DOHH2 (cell line): Measurements from ENCODE around the gene RGS19.

Experiments used
- H3F3A ChIP-seq: fragments of 200-600 bp; sonication (generic), shearing (Covaris generic); 2 replicates; pipeline ENCODE4 v1.6.0; 2016; ENCODE audit warnings: antibody characterized with exemption, mild to moderate bottlenecking; ENCODE audit not compliant: control insufficient read depth, insufficient read depth
- H3K27ac ChIP-seq: fragments of 200-600 bp; sonication (generic); 2 replicates; pipeline ENCODE4 v1.5.1; 2014; ENCODE audit warnings: low read depth, mild to moderate bottlenecking, low read length, moderate library complexity
- H3K27me3 ChIP-seq: fragments of 200-600 bp; sonication (generic); 2 replicates; pipeline ENCODE4 v1.6.1; 2014; ENCODE audit warnings: mild to moderate bottlenecking, low read length, mixed read lengths; ENCODE audit not compliant: control insufficient read depth
- H3K36me3 ChIP-seq: fragments of 200-600 bp; sonication (generic); 2 replicates; pipeline ENCODE4 v1.6.1; 2014; ENCODE audit warnings: mild to moderate bottlenecking, low read length, moderate library complexity, mixed read lengths; ENCODE audit not compliant: control insufficient read depth
- H3K4me1 ChIP-seq: fragments of 200-600 bp; sonication (generic); 2 replicates; pipeline ENCODE4 v1.6.1; 2014; ENCODE audit warnings: mild to moderate bottlenecking, low read length, mixed read lengths; ENCODE audit not compliant: control insufficient read depth
- H3K4me2 ChIP-seq: fragments of 200-600 bp; sonication (generic); 2 replicates; pipeline ENCODE4 v1.6.0; 2014; ENCODE audit warnings: mild to moderate bottlenecking, low read length, moderate library complexity
- H3K4me3 ChIP-seq: fragments of 200-600 bp; sonication (generic); 2 replicates; pipeline ENCODE4 v1.5.1; 2014; ENCODE audit warnings: mild to moderate bottlenecking, low read length, mixed read lengths
- H3K79me2 ChIP-seq: fragments of 200-600 bp; sonication (generic); 2 replicates; pipeline ENCODE4 v1.6.1; 2014; ENCODE audit warnings: mild to moderate bottlenecking, low read length, mixed read lengths; ENCODE audit not compliant: control insufficient read depth
- H3K9me2 ChIP-seq: fragments of 200-600 bp; sonication (generic); replicated peaks from 2 replicates; pipeline ENCODE4 v1.6.1; 2014; ENCODE audit warnings: mild to moderate bottlenecking, low read length, mixed read lengths; ENCODE audit not compliant: control insufficient read depth
- H3K9me3 ChIP-seq: fragments of 200-600 bp; sonication (generic); 2 replicates; pipeline ENCODE4 v1.6.1; 2014; ENCODE audit warnings: antibody characterized with exemption, low read length, mixed read lengths; ENCODE audit not compliant: control insufficient read depth, insufficient read depth
- H4K20me1 ChIP-seq: fragments of 200-600 bp; sonication (generic); 2 replicates; pipeline ENCODE4 v1.6.0; 2014; ENCODE audit warnings: low read depth, mild to moderate bottlenecking, antibody characterized with exemption, low read length, moderate library complexity; ENCODE audit not compliant: control insufficient read depth, insufficient read depth
- CTCF ChIP-seq: fragments of 200-600 bp; sonication (generic); IDR thresholded peaks from one replicate; pipeline ENCODE4 v1.5.1; 2014; ENCODE audit warnings: antibody characterized with exemption, mild to moderate bottlenecking, low read depth, low read length; ENCODE audit not compliant: poor library complexity, severe bottlenecking
- EZH2phosphoT487 ChIP-seq: fragments of 200-600 bp; sonication (generic); IDR thresholded peaks from 2 replicates; pipeline ENCODE4 v1.6.1; 2017; ENCODE audit warnings: borderline replicate concordance, mild to moderate bottlenecking, antibody characterized with exemption, low read length, moderate library complexity, mixed read lengths

RGS19 gene

DNA sequence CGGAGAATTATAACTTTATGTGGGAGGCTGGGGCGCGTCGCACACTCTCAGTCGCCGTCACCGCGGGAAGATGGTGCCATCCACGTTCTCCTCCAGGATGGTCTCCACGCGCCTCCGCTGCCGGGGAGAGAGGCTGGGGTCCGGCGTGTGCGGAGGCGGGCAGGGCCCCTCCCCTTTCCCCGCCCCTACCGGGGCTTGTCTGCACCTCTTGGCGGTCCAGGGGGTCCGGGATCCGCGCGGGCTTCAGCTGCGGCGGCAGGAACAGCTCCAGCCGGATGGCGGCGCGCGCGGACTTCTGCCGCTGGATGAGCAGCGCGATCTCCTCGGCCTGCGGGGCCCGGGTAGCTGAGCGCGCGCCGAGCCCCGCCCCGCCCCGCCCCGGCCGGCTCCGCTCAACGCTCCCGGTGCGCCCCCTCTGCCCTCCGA lies 4.1 kb upstream of the RGS19 start:
- no peaks in the 10 kb centered on the region for H4K20me1 ChIP-seq
- TF ChIP-seq CTCF (peak; percentile 57), EZH2phosphoT487 (no peak)
- peaks cover 34% of the 10 kb centered on the region for H3K4me1 ChIP-seq
- no peaks in the 10 kb centered on the region for H3K9me2 ChIP-seq
- H3K36me3 ChIP-seq, result peaks cover 8% of the 10 kb centered on the region
- H3K4me2 ChIP-seq, result peak overlapping the region; percentile 58
- peaks cover 26% of the 10 kb centered on the region for H3K27me3 ChIP-seq
- peak overlapping the region; percentile 48 for H3K4me3 ChIP-seq
- peaks cover 7% of the 10 kb centered on the region; the same call in 1 of the 2 replicates for H3K9me3 ChIP-seq
- H3F3A ChIP-seq, result peaks cover 16% of the 10 kb centered on the region
- H3K27ac ChIP-seq, result no peak overlapping the region
- H3K79me2 ChIP-seq, result peaks cover 9% of the 10 kb centered on the region

DNA sequence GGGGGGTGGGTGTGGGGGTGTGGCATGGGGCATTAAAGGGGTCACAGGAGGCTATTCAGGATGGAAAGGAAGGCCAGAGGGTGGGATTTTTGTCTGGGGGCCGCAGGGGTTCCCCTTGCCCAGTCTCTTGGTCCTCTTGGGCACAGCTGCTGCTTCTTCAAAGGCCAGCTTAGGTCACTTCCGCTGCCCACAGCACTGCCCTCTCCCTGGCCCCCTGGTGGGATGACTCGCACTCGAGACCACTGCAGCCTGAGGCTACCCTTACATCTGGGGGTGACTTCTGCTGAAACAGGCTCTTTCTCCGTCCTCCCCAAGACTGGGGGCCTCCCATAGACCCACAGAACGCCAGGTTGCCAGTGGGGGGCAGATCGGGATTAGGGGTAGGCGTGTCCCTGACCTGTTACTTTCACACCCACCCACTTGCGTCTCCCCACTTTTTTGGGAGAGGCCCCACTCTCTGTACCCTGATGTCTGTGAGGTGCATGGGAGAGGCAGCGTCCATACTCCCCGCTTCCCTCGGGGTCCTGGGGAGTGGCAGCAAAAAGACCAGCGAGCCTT lies 3.6 kb upstream of the RGS19 start:
- Histone ChIP-seq H3F3A (peaks cover 20% of the 10 kb centered on the region), H3K9me3 (peaks cover 6% of the 10 kb centered on the region; the same call in 1 of the 2 replicates), H3K79me2 (peaks cover 9% of the 10 kb centered on the region), H3K4me2 (peak overlapping the region; percentile 58), H3K4me1 (peaks cover 39% of the 10 kb centered on the region), H3K4me3 (peak overlapping the region; percentile 48), H3K9me2 (no peaks in the 10 kb centered on the region), H3K36me3 (peaks cover 8% of the 10 kb centered on the region), H4K20me1 (no peaks in the 10 kb centered on the region), H3K27ac (no peak overlapping the region), H3K27me3 (peaks cover 26% of the 10 kb centered on the region)
- TF ChIP-seq EZH2phosphoT487 (no peak), CTCF (no peak)

- peaks cover 12% of the 10 kb centered on the region for H3K79me2 ChIP-seq
- H3K4me3 ChIP-seq, result no peak overlapping the region
- peaks cover 26% of the 10 kb centered on the region for H3K27me3 ChIP-seq
- peaks cover 12% of the 10 kb centered on the region for H3K36me3 ChIP-seq
- peaks cover 23% of the 10 kb centered on the region for H3F3A ChIP-seq
- TF ChIP-seq CTCF, result peak; percentile 31
- TF ChIP-seq EZH2phosphoT487, result no peak
- H3K9me3 ChIP-seq, result 0 out of 2 replicates have a peak, but pooled peaks cover 3% of the 10 kb centered on the region
- peaks cover 45% of the 10 kb centered on the region for H3K4me1 ChIP-seq
- H3K9me2 ChIP-seq, result no peaks in the 10 kb centered on the region
- no peaks in the 10 kb centered on the region for H4K20me1 ChIP-seq
- H3K4me2 ChIP-seq, result peak overlapping the region; percentile 58
- H3K27ac ChIP-seq, result no peak overlapping the region
Observed at GRCh38 chr20:64082126-64082731, 2.9 kb upstream of the RGS19 start.
